WTC11 (cell line): ENCODE measurements around the gene GAK. TPM values are rescaled to one million over a fixed set of nuclear protein-coding genes. Genes with fewer than 3 reads are reported as not detected.

Experiments
- ATAC-seq: fragments of 200-7000 bp; cut with Tn5 transposase; 2 replicates; pipeline ENCODE4 v1.10.0; 2021; ENCODE audit warnings: mild to moderate bottlenecking, moderate library complexity
- CTCF ChIA-PET: fragments of 300-600 bp; sonication (Branson Sonifier 250); formaldehyde crosslinking; loops from one replicate; lab custom pipeline; 2021; ENCODE audit warnings: antibody characterized with exemption; lab: Charles Lee
- POLR2A ChIA-PET: fragments of 350-600 bp; sonication (Branson Sonifier 250); formaldehyde crosslinking; loops from one replicate; lab custom pipeline; 2021; ENCODE audit warnings: antibody characterized with exemption; lab: Charles Lee
- DNase-seq: peaks from one replicate; pipeline ENCODE4 v3.0.0; 2021; ENCODE audit warnings: low spot score
- H3K27ac Mint-ChIP-seq: 2 replicates; pipeline ENCODE4 v1.8.0; 2021; ENCODE audit warnings: mixed read lengths
- H3K27me3 Mint-ChIP-seq: 2 replicates; pipeline ENCODE4 v1.8.0; 2021; ENCODE audit warnings: low read depth, mild to moderate bottlenecking, moderate library complexity, mixed read lengths
- H3K36me3 Mint-ChIP-seq: 2 replicates; pipeline ENCODE4 v1.8.0; 2021; ENCODE audit warnings: mixed read lengths
- H3K4me1 Mint-ChIP-seq: 2 replicates; pipeline ENCODE4 v1.8.0; 2022; ENCODE audit warnings: mixed read lengths
- H3K4me3 Mint-ChIP-seq: 2 replicates; pipeline ENCODE4 v1.8.0; 2021; ENCODE audit warnings: mild to moderate bottlenecking, moderate library complexity, mixed read lengths
- H3K9me3 Mint-ChIP-seq: 2 replicates; pipeline ENCODE4 v1.8.0; 2021; ENCODE audit warnings: mixed read lengths
- ATF3 ChIP-seq: sonication (generic); formaldehyde crosslinking; conservative IDR thresholded peaks from 2 replicates; pipeline ENCODE4 v1.8.1; 2022; ENCODE audit warnings: mild to moderate bottlenecking, missing genetic modification reagents
- CTCF ChIP-seq: fragments of 200-600 bp; IDR thresholded peaks from 2 replicates; pipeline ENCODE4 v1.8.0; 2022; ENCODE audit warnings: antibody characterized with exemption
- E2F1 ChIP-seq: sonication (generic); formaldehyde crosslinking; IDR thresholded peaks from 2 replicates; pipeline ENCODE4 v1.8.0; 2022; ENCODE audit warnings: mild to moderate bottlenecking, missing genetic modification reagents
- ELF4 ChIP-seq: sonication (generic); formaldehyde crosslinking; IDR thresholded peaks from 2 replicates; pipeline ENCODE4 v1.8.1; 2022; ENCODE audit warnings: low read depth, mild to moderate bottlenecking, moderate library complexity, missing genetic modification reagents
- EMX1 ChIP-seq: fragments of 250-450 bp; sonication (Bioruptor Pico); IDR thresholded peaks from 2 replicates; pipeline ENCODE4 v1.8.0; 2021; ENCODE audit warnings: mild to moderate bottlenecking
- FOXP4 ChIP-seq: sonication (generic); formaldehyde crosslinking; IDR thresholded peaks from 2 replicates; pipeline ENCODE4 v1.8.0; 2022; ENCODE audit warnings: mild to moderate bottlenecking, missing genetic modification reagents
- GRHL2 ChIP-seq: fragments of 250-450 bp; sonication (Bioruptor Pico); IDR thresholded peaks from 2 replicates; pipeline ENCODE4 v1.8.0; 2022; ENCODE audit warnings: mild to moderate bottlenecking, moderate library complexity; ENCODE audit not compliant: insufficient replicate concordance, severe bottlenecking
- GTF2I ChIP-seq: fragments of 250-450 bp; sonication (Bioruptor Pico); conservative IDR thresholded peaks from 2 replicates; pipeline ENCODE4 v1.4.0; 2021; ENCODE audit warnings: mild to moderate bottlenecking
- HMGA2 ChIP-seq: fragments of 250-450 bp; sonication (Bioruptor Pico); IDR thresholded peaks from 2 replicates; pipeline ENCODE4 v1.4.0; 2021; ENCODE audit warnings: mild to moderate bottlenecking, moderate library complexity
- IRF2 ChIP-seq: sonication (generic); formaldehyde crosslinking; IDR thresholded peaks from 2 replicates; pipeline ENCODE4 v1.8.0; 2022; ENCODE audit warnings: low read depth, missing genetic modification reagents, borderline replicate concordance
- NFE2L1 ChIP-seq: sonication (generic); formaldehyde crosslinking; IDR thresholded peaks from 2 replicates; pipeline ENCODE4 v1.8.1; 2023; ENCODE audit warnings: missing genetic modification reagents
- NR3C1 ChIP-seq: sonication (generic); formaldehyde crosslinking; conservative IDR thresholded peaks from 2 replicates; pipeline ENCODE4 v1.8.1; 2023; ENCODE audit warnings: low read depth, mild to moderate bottlenecking, missing genetic modification reagents
- TEAD4 ChIP-seq: sonication (generic); formaldehyde crosslinking; IDR thresholded peaks from 2 replicates; pipeline ENCODE4 v1.8.0; 2022; ENCODE audit warnings: mild to moderate bottlenecking, missing genetic modification reagents
- ZNF138 ChIP-seq: sonication (generic); formaldehyde crosslinking; conservative IDR thresholded peaks from 2 replicates; pipeline ENCODE4 v1.8.1; 2022; ENCODE audit warnings: mild to moderate bottlenecking, moderate library complexity, missing genetic modification reagents
- ZNF416 ChIP-seq: fragments of 250-450 bp; sonication (Bioruptor Pico); IDR thresholded peaks from 2 replicates; pipeline ENCODE4 v1.9.0; 2021; ENCODE audit warnings: mild to moderate bottlenecking, inconsistent platforms
- ZNF425 ChIP-seq: fragments of 250-450 bp; sonication (Bioruptor Pico); conservative IDR thresholded peaks from 2 replicates; pipeline ENCODE4 v1.9.0; 2021; ENCODE audit warnings: mild to moderate bottlenecking
- ZNF532 ChIP-seq: fragments of 250-450 bp; sonication (Bioruptor Pico); IDR thresholded peaks from 2 replicates; pipeline ENCODE4 v1.9.0; 2021; ENCODE audit warnings: mild to moderate bottlenecking, borderline replicate concordance
- total RNA-seq: library from RNA; stranded (reverse); gene quantifications from 3 replicates; pipeline ENCODE4 v1.2.3, GENCODE V29; 2021
- TF ChIP-seq, protein P1 (sequence below): sonication (generic); formaldehyde crosslinking; IDR thresholded peaks from 2 replicates; pipeline ENCODE4 v1.8.0; 2023; ENCODE audit warnings: missing genetic modification reagents, mild to moderate bottlenecking, borderline replicate concordance
- TF ChIP-seq, protein P2 (sequence below): fragments of 250-450 bp; sonication (Bioruptor Pico); IDR thresholded peaks from 2 replicates; pipeline ENCODE4 v1.9.0; 2021; ENCODE audit warnings: mild to moderate bottlenecking

GAK gene
- total RNA-seq, 1 experiment from 2014 or later = 121 TPM

DNA sequence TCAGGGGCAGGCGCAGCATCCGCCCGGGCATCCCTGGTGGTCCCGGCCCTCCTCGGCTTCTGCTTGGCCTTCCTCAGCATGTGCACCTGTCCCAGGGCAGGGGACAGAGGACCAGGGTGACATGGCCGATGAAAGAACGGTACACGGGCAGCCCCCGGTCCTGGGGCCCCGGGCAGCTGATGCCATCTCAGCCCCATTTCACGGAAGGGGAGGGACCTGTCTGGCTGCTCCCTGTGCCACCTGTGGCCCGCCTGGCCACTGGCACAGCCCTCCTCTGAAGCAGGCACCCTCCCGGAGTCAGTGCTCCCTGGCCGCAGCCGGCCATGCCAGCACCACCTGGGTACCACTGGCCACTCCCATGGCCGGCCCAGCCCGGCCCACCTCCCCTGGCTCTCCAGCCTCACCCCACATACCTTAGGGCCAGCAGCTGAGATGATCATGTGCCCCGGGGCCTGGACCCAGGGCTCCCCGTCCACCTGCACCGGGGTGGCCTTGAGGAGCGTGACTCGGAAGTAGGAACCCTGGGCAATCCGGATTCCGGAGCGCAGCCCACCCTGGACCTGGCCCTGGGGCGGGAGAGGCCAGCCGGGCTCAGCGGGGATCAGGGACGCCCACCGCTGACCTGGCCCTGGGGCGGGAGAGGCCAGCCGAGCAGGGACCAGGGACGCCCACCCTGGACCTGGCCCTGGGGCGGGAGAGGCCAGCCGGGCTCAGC, 28.7 kb upstream of the GAK start:
- H3K27me3 Mint-ChIP-seq = no peaks in the 10 kb centered on the region
- no peak for TF ChIP-seq E2F1 (CRISPR knock-in tag)
- no peak for TF ChIP-seq ZNF532 (CRISPR knock-in tag)
- TF ChIP-seq, protein P1, sequence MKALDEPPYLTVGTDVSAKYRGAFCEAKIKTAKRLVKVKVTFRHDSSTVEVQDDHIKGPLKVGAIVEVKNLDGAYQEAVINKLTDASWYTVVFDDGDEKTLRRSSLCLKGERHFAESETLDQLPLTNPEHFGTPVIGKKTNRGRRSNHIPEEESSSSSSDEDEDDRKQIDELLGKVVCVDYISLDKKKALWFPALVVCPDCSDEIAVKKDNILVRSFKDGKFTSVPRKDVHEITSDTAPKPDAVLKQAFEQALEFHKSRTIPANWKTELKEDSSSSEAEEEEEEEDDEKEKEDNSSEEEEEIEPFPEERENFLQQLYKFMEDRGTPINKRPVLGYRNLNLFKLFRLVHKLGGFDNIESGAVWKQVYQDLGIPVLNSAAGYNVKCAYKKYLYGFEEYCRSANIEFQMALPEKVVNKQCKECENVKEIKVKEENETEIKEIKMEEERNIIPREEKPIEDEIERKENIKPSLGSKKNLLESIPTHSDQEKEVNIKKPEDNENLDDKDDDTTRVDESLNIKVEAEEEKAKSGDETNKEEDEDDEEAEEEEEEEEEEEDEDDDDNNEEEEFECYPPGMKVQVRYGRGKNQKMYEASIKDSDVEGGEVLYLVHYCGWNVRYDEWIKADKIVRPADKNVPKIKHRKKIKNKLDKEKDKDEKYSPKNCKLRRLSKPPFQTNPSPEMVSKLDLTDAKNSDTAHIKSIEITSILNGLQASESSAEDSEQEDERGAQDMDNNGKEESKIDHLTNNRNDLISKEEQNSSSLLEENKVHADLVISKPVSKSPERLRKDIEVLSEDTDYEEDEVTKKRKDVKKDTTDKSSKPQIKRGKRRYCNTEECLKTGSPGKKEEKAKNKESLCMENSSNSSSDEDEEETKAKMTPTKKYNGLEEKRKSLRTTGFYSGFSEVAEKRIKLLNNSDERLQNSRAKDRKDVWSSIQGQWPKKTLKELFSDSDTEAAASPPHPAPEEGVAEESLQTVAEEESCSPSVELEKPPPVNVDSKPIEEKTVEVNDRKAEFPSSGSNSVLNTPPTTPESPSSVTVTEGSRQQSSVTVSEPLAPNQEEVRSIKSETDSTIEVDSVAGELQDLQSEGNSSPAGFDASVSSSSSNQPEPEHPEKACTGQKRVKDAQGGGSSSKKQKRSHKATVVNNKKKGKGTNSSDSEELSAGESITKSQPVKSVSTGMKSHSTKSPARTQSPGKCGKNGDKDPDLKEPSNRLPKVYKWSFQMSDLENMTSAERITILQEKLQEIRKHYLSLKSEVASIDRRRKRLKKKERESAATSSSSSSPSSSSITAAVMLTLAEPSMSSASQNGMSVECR (CRISPR knock-in tag) = no peak
- TF ChIP-seq ATF3 (CRISPR knock-in tag) = no peak
- TF ChIP-seq, protein P2, sequence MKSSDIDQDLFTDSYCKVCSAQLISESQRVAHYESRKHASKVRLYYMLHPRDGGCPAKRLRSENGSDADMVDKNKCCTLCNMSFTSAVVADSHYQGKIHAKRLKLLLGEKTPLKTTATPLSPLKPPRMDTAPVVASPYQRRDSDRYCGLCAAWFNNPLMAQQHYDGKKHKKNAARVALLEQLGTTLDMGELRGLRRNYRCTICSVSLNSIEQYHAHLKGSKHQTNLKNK (CRISPR knock-in tag) = no peak
- TF ChIP-seq NR3C1 = no peak
- no peak for TF ChIP-seq TEAD4 (CRISPR knock-in tag)
- no peak for TF ChIP-seq ELF4 (CRISPR knock-in tag)
- TF ChIP-seq ZNF425 (CRISPR knock-in tag) = no peak
- TF ChIP-seq GTF2I (CRISPR knock-in tag) = no peak
- TF ChIP-seq GRHL2 (CRISPR knock-in tag) = no peak
- TF ChIP-seq FOXP4 (CRISPR knock-in tag) = no peak
- TF ChIP-seq HMGA2 (CRISPR knock-in tag) = no peak
- TF ChIP-seq ZNF138 (CRISPR knock-in tag) = no peak
- TF ChIP-seq ZNF416 = no peak
- TF ChIP-seq CTCF = no peak
- TF ChIP-seq NFE2L1 = no peak
- no peak for TF ChIP-seq IRF2 (CRISPR knock-in tag)
- TF ChIP-seq EMX1 (CRISPR knock-in tag) = no peak

More for the DNA sequence above, 28.7 kb upstream of the GAK start:
- Mint-ChIP-seq H3K4me3 (no peak overlapping the region), H3K36me3 (no peaks in the 10 kb centered on the region), H3K4me1 (no peaks in the 10 kb centered on the region), H3K9me3 (no peaks in the 10 kb centered on the region), H3K27ac (no peak overlapping the region)
- DNase-seq (no peak), ATAC-seq (no peak)
- ChIA-PET CTCF (no interaction called here), POLR2A (no interaction called here)
